Mucosa of rectum (tissue), 2 donors: ENCODE data around the gene COL11A2.
"Not testable (repeated sequence)": the region's sequence is repeated elsewhere in the genome, so short reads cannot be mapped to it uniquely, and the experiment has no call there.

Experiments used
- H3K27ac ChIP-seq, 2 donors: one replicate each; pipeline ENCODE4 v1.7.0; 2013; ENCODE audit warnings: inconsistent platforms in 2 of 2, low read depth in 2 of 2, low read length in 2 of 2
- H3K27me3 ChIP-seq, 2 donors: one replicate each; pipeline ENCODE4 v1.7.0; 2013; ENCODE audit warnings: low read length in 2 of 2; ENCODE audit not compliant: control insufficient read depth in 2 of 2, insufficient read depth in 2 of 2
- H3K36me3 ChIP-seq, 2 donors: one replicate each; pipeline ENCODE4 v1.7.0; 2013; ENCODE audit warnings: low read length in 2 of 2; ENCODE audit not compliant: control insufficient read depth in 2 of 2, insufficient read depth in 2 of 2
- H3K4me1 ChIP-seq, 2 donors: one replicate each; pipeline ENCODE4 v1.7.0; 2013; ENCODE audit warnings: low read length in 2 of 2, mild to moderate bottlenecking in 1 of 2; ENCODE audit not compliant: control insufficient read depth in 2 of 2, insufficient read depth in 2 of 2
- H3K4me3 ChIP-seq, 2 donors: one replicate each; pipeline ENCODE4 v1.7.0; 2013; ENCODE audit warnings: low read length in 2 of 2
- H3K9ac ChIP-seq, 2 donors: one replicate each; pipeline ENCODE4 v1.7.0; 2013; ENCODE audit warnings: low read length in 2 of 2, low read depth in 1 of 2, mild to moderate bottlenecking in 1 of 2
- H3K9me3 ChIP-seq, 2 donors: one replicate each; pipeline ENCODE4 v1.7.0; 2013; ENCODE audit warnings: low read length in 2 of 2; ENCODE audit not compliant: control insufficient read depth in 2 of 2
- donor health status: healthy.
- donor health status: Normal muscosa, but diverticular disease.

The COL11A2 gene

DNA sequence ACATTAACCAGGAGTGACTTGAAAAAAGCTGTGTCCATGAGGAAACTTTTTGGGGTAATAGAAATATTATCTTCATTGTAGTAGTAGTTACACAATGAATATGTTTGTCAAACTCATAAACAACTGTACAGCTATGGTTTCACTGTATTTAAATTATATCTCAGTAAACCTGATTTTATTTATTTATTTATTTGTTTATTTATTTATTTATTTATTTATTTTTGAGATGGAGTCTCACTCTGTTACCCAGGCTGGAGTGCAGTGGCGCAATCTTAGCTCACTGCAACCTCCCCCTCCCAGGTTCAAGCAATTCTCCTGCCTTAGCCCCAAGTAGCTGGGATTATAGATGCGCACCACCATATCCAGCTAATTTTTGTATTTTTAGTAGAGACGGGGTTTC, 41.7 kb downstream of the COL11A2 start:
- not testable (repeated sequence) for H3K36me3 ChIP-seq, H3K9me3 ChIP-seq, H3K9ac ChIP-seq, H3K4me3 ChIP-seq, H3K27ac ChIP-seq, H3K27me3 ChIP-seq, H3K4me1 ChIP-seq

DNA sequence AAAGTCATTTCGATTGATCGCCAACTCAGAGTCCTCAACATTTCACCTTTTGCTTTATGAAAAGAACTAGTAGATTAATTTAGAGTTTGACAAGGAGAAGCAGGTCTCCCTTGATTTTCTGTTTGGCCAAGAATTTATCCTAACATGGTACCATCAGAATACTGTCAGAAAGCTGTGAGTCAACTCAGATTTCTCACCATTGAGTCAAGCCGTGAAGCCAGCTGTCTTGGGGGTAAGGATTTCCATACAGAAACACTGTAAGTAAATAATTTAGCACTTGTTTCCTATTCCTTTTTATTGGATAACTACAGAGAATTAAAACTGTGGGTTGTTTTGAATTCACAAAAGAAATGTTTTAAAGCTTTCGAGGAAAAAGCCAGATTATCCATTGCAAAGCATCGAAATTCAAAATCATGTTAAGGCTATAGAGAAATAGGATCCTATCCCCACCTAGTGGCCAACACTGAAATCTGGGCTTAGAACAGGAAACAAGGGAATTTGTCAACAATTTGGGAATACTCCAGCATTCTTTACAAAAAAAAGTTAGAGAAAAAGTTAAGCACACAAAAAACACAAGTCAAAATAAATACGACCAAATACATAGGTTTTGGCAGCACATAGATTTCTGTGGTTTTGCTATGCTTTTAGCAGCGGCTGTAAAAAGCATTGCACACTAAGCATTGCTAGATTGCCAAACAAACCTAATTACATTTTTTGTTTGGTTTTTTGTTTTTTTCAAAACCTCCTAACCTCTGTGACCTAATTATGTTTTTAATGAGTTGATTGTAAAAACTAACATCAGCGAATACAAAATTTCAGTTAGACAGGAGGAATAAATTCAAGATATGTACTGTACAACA, 44.2 kb downstream of the COL11A2 start:
- Histone ChIP-seq H3K27ac (no peak overlapping the region), H3K4me1 (no peaks in the 10 kb centered on the region), H3K36me3 (no peaks in the 10 kb centered on the region), H3K27me3 (peaks cover 0 to 3% of the 10 kb centered on the region in 2 donors), H3K9ac (no peak overlapping the region), H3K4me3 (no peak overlapping the region), H3K9me3 (no peaks in the 10 kb centered on the region)

DNA sequence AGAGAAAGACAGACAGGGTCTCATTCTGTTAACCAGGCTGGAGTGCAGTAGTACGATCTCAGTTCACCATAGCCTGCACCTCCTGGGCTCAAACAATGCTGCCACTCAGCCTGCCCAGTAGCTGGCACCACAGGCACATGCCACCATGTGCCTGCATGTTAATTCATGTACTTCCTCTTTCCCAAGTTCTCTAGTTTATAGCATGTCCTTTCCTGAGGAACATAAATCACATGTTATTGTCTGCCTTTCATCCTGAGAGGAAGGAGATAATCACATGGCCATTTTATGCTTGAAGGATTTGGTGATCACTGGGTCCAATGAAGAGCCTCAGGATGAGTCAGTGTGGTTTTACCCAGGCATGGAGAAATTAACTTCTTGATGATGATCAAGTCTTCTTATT, 47.9 kb downstream of the COL11A2 start:
- Histone ChIP-seq H3K9me3 (no peaks in the 10 kb centered on the region), H3K36me3 (no peaks in the 10 kb centered on the region), H3K27ac (no peak overlapping the region), H3K27me3 (peaks cover 2 to 4% of the 10 kb centered on the region in 2 donors), H3K4me3 (no peak overlapping the region), H3K9ac (no peak overlapping the region), H3K4me1 (no peaks in the 10 kb centered on the region)

DNA sequence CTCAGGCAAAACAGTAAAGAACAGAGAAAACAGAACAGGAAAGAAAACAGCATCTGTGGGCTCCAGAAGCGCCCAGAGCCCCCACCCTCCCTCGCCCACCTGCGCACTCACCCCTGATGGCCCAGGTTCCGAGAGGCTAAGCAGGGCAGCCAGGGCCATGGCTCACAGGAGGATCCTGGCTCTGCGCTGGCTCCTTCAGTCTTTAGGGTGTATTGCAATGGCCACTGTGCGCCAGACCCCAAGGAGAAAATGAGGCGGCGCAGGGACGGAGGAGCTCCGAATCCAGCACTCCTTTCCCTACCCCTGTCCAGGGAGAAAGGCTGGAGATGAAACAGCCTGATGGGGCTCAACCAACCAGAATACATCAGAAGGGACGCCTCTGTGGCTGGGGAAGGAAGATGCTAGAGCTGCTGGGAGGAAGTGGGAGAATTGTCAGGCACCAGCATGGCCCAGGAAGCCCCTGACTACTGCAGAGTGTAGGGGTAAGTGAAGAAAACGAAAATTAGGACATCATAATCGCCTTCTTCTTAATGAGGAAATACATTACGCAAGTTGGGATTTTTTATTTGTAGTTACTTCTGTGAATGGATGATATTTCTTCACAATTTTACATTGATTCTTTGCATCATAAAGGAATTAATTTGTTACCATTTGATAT, 49.0 kb downstream of the COL11A2 start:
- no peak overlapping the region for H3K9ac ChIP-seq
- no peaks in the 10 kb centered on the region for H3K36me3 ChIP-seq
- H3K9me3 ChIP-seq: no peaks in the 10 kb centered on the region
- peaks cover 0 to 4% of the 10 kb centered on the region in 2 donors for H3K27me3 ChIP-seq
- no peaks in the 10 kb centered on the region for H3K4me1 ChIP-seq
- H3K27ac ChIP-seq: no peak overlapping the region
- H3K4me3 ChIP-seq: no peak overlapping the region

DNA sequence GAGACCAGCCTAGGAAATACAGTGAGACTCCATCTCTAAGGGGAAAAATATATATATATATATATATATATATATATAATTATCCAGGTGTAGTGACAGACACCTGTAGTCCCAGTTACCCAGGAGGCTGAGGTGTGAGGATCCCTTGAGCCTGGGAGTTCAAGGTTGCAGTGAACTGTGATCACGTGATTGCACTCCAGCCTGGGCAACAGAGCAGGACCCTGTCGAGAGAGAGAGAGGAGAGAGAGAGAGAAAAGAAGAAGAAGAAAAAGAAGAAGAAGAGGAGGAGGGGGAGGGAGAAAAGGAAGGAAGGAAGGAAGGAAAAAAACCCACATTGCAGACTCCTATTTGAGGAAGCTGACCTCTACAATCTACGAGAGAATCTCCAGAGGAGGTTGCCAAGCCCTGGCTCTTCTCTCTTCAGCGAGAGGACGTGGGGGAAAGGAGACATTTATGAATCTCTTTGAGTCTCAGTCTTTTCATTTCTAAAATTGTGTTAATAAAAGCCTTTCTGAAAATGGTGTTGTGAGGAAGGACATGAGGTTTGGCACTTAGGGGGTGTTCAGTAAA, 49.7 kb downstream of the COL11A2 start:
- no peaks in the 10 kb centered on the region for H3K9me3 ChIP-seq
- no peak overlapping the region for H3K9ac ChIP-seq
- no peak overlapping the region for H3K4me3 ChIP-seq
- H3K27me3 ChIP-seq: peaks cover 0 to 4% of the 10 kb centered on the region in 2 donors
- H3K36me3 ChIP-seq: no peaks in the 10 kb centered on the region
- H3K4me1 ChIP-seq: no peaks in the 10 kb centered on the region
- no peak overlapping the region for H3K27ac ChIP-seq

DNA sequence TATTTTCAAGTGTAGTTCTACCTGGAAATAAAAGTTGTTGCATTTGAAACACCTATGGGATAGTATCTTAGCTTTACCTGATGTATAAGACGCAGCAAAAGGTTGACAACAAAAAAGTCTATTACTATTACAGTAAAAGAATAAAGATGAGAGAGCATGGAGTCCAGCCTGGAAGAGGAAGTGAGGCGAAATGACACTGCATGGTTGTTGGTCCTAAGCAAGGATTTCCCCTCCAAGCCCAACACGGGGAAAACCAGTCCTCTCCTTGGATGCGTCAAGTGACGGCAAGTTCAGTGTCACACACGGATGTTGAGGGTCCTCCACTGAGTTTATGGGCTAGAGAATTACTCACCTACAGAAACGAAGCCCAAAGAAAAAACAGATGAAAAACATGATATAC, 51.7 kb downstream of the COL11A2 start:
- Histone ChIP-seq H3K9ac (no peak overlapping the region), H3K27me3 (peaks cover 0 to 4% of the 10 kb centered on the region in 2 donors), H3K4me3 (no peak overlapping the region), H3K4me1 (no peaks in the 10 kb centered on the region), H3K9me3 (no peaks in the 10 kb centered on the region), H3K36me3 (no peaks in the 10 kb centered on the region), H3K27ac (no peak overlapping the region)

DNA sequence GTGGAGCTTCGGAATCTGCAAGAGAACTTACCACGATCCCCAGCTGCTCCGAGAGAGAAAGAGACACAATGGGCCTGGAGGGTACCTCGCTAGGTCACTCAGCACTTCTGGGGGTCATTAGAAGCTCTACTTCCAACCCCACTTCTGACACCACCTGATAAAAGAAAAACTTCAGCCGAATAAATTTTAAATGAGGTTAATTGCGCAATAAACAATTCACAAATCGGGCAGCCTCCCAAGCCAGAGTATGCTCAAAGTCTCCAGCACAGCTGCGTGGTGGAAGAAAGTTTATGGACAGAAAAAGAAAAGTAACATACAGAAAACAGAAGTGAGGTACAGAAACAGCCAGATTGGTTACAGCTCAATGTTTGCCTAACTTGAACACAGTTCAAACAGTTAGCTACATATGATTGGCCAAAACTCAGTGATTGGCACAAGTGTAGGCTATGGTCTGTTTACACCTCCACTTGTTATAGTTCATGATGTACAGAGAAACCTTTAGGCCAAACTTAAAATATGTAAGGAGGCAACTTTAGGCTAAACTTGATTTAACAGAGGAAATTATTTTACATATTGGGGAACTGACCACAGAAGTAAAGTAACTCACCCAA, 52.6 kb downstream of the COL11A2 start:
- Histone ChIP-seq H3K9me3 (no peaks in the 10 kb centered on the region), H3K27me3 (peaks cover 0 to 4% of the 10 kb centered on the region in 2 donors), H3K4me3 (no peak overlapping the region), H3K4me1 (no peaks in the 10 kb centered on the region), H3K36me3 (no peaks in the 10 kb centered on the region), H3K27ac (no peak overlapping the region), H3K9ac (no peak overlapping the region)

DNA sequence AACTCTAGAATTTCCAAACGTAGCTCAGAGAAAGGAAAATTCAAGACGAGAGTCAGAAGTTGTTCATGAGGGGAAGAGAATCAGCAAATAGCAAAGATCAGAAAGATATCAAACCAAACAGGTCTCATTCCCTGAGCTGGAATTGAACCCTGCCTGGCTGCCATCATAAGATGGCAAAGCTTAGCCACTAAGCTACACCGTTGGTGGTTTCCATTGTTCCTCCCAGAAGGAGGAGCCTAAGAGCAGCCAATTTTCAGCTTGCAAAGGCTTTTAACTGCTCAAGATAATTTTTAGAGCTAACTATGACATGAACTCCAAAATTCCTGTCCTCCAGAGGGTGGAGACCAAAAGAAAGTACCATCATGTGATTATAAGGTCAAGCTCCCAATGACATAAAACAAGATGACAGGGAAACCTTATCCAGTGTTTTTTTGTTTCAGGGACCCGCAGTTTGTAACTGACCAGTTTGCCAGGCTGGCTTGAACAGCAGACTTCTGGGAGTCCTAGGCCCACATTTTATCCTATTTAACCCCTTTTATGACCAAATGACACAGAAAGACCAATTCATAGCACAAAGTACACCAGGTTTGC, 55.9 kb downstream of the COL11A2 start:
- no peak overlapping the region for H3K4me3 ChIP-seq
- H3K9ac ChIP-seq: no peak overlapping the region
- no peak overlapping the region for H3K27ac ChIP-seq
- H3K36me3 ChIP-seq: no peaks in the 10 kb centered on the region
- no peaks in the 10 kb centered on the region for H3K9me3 ChIP-seq
- H3K27me3 ChIP-seq: no peaks in the 10 kb centered on the region
- no peaks in the 10 kb centered on the region for H3K4me1 ChIP-seq

DNA sequence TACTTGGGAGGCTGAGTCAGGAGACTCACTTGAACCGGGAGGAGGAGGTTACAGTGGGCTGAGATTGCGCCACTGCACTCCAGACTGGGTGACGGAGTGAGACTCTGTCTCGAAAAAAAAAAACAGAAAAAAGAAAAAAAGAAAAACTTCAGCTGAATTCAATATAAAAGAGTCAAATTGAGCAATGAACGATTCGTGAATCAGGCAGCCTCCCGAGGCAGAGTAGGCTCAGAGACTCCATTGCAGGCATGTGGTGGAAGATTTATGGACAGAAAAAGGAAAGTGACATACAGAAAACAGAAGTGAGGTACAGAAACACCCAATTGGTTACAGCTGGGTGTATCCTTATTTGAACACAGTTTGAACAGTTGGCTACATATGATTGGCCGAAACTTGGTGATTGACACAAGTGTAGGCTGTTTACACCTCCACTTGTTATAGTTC, 60.2 kb downstream of the COL11A2 start:
- Histone ChIP-seq H3K27ac (no peak overlapping the region), H3K9ac (no peak overlapping the region), H3K4me1 (no peaks in the 10 kb centered on the region), H3K27me3 (no peaks in the 10 kb centered on the region), H3K4me3 (no peak overlapping the region), H3K36me3 (no peaks in the 10 kb centered on the region), H3K9me3 (no peaks in the 10 kb centered on the region)
